ENCODE results near the gene TBC1D7. TPM values are rescaled to one million over a fixed set of nuclear protein-coding genes. Genes with fewer than 3 reads are reported as not detected.
"Not testable (repeated sequence)": the region's sequence is repeated elsewhere in the genome, so short reads cannot be mapped to it uniquely, and the experiment has no call there.

TBC1D7 gene
- total RNA-seq, 1 donor from 2014 or later, result 18.2 TPM

- DNase-seq (ENCODE audit: low read depth), result no peak
These were observed 27.9 kb upstream of the TBC1D7 start for GRCh38 chr6:13355999-13356785.

- peak; percentile 96 for DNase-seq (ENCODE audit: low read depth)
These were observed 27.0 kb upstream of the TBC1D7 start for GRCh38 chr6:13355043-13355945.

DNA sequence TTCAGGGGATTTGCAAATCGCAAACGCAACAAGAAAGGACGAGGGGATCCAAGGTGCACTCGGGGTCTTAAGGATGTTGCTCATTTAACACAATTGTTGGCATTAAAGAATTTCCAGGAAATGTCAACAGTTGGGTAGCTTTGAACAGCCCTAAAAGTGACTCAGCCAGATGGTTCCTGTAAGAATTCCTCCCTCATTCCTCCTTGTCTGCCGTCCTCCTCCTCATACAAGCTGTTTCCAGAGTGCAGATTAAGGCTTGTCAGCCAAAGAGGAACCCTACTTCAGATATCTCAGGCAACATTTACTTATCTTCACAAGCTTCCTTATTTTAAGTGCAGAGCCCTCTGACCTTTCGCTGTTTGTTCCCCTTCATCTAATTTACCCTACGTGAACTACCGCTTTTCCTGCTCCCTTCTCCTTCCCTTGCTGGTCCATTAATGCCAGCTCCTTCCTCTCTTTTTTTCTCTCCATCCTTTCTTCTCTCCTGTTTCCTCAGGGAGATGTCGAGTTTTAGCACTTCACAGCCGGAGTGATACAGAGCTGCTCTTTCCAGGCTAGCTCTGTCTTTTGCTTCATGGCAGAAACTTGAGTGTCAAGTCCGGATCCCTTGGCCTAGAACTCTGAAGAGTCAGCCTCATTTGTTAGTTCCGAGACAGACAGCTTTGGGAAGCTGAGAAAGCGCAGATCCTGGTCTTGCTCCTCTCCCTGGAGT, 26.1 kb upstream of the TBC1D7 start:
- DNase-seq (ENCODE audit: low read depth), result peak; percentile 76

DNA sequence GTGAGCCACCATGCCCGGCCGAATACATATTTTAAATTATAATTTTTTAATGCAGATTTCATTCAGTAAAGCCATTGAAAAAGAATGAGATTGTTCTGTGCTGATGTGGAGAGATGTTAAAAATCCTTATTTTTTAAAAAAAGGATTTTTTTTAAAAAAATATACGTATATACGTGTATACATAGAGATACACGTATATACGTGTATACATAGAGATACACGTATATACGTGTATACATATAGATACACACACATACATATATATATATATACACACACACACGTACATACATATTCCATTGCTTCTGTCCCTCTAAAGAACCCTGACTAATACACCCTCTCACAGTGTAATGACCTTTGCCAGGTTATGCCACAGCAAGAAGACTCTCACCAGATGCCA, 23.8 kb upstream of the TBC1D7 start:
- no peak for DNase-seq (ENCODE audit: low read depth)

DNA sequence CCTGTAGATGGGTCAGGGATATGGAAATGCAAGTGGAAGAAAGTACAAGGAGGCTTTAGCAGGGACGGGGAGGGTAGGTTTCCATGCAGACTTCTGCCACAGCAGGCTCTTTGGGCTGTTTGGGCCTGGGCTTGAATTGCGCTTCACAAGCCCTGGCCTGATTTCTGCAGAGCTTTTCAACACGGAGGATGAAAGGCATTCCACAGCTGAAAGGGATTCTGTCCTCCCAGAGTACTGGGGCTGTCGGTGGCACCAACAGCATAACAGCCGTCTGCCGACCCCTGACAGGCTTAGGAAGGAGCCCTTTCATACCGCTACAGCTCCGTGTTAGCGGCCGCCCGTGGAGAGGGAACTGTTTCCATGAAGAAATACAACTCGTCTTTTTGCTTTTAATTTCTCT, 22.9 kb upstream of the TBC1D7 start:
- DNase-seq (ENCODE audit: low read depth), result no peak

DNA sequence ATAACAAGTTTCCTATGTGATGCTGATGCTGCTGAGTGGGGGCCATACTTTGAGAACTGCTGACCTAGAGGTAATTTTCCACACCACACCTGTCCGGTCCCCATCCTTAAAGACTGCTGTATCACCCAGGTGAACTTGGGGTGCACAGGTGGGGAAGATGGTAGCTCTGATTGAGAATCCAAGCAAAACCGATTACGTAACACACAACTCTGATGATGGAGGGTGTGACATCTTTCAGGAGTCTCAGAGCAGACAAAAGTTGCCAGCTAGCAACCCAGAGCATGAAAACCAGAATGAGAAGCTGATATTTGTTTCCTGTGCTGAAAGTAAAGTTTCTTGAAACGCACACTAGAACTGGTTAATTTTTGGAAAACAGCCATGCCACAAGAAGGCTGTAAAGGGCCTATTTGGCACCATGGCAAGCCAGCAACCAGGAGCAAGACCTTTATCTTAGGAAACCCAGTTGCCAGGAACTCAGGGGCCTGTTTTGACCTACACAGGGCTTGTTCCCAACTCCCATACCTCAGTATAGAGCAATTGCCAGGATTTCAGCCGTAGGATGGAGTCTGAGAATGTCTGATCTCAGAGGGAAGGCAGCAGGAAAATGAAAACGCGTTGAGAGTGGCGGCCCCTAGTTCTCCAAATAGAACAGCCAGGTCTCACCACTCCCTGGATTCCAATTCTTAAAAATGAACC, 21.6 kb upstream of the TBC1D7 start:
- DNase-seq (ENCODE audit: low read depth), result no peak

- DNase-seq (ENCODE audit: low read depth), result no peak
These were observed 20.2 kb upstream of the TBC1D7 start for GRCh38 chr6:13348334-13349113.

GRCh38 chr6:13346245-13346644, 17.9 kb upstream of the TBC1D7 start:
- no peak for DNase-seq (ENCODE audit: low read depth)

DNA sequence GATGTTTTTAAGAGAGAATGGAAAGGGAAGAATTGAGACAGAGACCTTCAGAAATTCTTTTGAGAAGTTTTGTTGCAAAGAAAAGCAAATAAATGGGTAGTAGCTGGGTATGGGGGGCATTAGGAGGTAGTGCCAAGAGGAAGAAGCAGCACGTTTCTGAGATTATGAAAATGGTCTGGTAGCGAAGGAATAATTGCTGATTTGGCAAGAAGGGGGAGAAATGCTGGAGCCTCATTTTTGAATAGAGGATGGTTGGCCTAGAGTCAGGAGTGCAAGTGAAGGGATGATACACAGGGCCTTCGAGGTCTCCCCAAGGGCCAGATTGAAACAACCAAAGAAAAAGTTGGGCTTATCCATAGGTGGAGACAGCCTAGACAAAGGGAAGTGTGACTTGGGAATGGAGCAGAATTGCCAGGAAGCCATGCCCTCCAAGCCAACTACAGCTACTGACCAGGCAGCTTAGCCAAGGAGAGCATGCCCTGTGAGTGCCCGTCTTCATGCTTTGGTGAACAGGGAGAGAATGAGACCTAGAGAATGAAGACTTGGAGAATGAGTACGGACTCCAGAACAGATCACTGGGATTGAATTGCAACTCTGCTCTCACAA, 14.2 kb upstream of the TBC1D7 start:
- DNase-seq (ENCODE audit: low read depth), result no peak

- no peak for DNase-seq (ENCODE audit: low read depth)
These were observed 11.7 kb upstream of the TBC1D7 start for GRCh38 chr6:13339863-13340630.

DNA sequence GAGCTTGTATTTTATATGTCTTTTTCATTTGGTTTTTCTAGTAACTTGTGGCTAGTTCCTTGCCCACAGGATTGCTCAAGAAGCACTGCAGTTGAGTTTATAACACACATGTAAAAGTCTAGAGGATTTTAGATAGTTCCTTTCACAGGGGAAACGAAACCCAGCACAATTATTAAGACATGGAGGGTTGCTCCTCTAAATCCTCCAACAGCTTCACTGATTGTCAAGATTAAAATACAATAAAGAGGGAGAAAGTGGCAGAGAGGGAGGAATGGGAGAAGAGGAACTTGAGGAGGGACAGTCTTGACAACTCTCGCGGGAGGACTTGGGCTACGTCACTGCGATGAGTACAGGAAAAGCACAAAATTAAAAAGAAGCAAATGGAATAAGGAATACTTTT, 9.7 kb upstream of the TBC1D7 start:
- DNase-seq (ENCODE audit: low read depth), result peak; percentile 27

GRCh38 chr6:13336553-13336952, 8.2 kb upstream of the TBC1D7 start:
- DNase-seq (ENCODE audit: low read depth), result peak; percentile 71

DNA sequence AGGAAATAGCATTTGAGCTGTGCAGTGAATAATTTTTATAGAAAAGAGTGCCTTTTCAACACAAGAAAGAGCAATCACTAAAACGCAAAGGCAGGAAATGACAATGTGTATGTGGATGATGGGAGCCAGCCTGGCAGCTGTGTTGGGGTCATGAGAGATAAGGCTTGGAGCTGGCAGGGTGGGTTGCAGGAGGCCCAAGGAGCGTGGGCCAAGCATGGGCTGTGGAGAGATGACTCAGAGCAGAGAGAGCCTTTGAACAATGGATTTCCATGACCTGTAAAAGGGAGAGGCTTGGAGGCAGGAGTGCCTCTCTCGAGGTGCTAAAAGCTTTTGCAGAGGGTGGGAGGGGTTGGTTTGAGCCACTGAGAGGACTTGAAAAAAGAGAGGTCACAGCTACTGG, 6.6 kb upstream of the TBC1D7 start:
- DNase-seq (ENCODE audit: low read depth), result peak; percentile 33

DNA sequence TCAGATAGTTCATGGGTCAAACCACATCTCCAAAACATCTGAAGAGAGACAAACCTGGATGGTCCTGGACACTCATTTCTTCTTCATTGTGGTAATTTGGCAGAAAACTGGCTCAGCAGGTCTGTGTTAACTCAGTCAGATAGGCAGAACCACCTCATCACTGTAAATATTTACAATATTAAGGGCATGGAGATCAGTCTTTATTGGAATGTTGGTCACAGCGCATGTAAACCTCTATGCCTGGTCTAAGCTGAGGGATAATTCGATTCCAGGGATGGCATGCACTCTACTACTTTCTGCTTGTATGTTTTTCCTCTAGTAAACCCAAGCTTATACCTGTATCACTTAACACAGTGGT, 4.0 kb upstream of the TBC1D7 start:
- no peak for DNase-seq (ENCODE audit: low read depth)

DNA sequence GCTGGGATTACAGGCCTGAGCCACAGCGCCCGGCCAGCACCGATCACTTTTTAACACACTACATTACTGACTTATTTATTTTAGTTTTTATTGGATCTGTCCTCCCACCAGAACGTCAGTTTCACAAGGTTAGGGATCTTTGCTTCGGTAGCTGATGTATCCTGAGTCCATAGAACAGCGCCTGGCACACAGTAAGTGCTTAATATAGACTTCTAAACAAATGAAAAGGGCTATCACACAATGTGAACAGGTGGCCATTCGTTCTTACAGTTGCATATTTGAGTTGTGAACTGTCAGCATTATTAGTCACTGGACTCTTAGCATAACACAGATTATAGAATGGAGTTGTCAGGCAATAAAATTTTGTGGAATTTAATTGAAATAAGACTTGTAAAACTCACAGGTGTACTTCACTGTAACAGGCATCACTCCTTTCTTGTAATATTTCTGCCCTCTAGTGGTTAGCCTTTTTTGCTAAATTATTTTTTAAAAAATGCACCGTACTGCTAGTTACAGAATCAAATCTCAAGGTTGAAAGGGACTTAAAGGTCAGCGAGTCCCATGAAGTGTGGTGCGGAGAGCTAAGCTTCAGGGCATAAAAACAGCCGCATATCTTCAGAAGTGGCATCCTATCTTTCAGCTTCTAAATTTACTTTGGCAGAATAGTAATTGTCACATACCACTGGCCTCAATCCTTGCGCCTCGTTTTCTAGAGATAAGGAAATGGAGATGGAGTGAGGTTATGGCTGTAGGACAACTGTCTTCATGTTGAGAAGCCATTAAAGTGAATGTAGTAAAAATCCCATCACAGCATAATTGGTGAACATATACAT, 3.4 kb upstream of the TBC1D7 start:
- DNase-seq (ENCODE audit: low read depth), result peak; percentile 56

DNA sequence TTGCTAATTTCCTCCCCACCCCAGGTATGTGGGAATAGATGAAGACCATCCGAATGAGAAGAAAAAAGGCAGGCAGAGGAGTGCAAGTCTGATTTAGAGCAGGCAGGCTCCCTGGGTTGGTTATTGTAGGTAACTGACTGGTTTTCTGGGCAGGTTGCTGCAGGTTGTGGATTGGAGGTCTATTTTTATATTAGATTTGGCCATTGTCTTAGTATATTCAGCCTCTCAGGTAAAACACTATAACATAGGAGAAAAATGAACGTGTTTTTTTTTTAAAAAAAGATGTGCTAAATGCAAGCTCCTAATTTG, 492 bp upstream of the TBC1D7 start:
- DNase-seq (ENCODE audit: low read depth), result no peak

GRCh38 chr6:13327691-13328075, 654 bp downstream of the TBC1D7 start:
- DNase-seq (ENCODE audit: low read depth), result no peak

DNA sequence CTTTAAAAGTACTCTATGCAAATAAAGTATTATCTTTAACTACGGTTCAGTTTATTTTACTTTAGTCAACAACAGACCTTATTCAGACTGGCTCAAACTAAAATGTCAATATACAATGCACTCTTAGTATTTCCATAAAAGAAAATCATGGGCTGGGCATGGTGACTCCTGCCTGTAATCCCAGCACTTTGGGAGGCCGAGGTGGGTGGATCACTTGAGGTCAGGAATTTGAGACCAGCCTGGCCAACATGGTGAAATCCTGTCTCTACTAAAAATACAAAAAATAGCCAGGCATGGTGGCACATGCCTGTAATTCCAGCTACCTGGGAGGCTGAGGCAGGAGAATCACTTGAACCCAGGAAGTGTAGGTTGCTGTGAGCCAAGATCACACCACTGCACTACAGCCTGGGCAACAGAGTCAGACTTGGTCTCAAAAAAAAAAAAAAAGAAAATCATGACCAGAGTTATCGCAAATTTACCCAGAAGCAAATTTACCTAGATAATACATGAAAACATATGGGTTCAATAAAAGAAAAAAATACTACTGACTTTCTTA, 2.2 kb downstream of the TBC1D7 start:
- DNase-seq (ENCODE audit: low read depth), result not testable (repeated sequence)

All from renal cortical epithelial cell (primary cell).